Adipocyte (in vitro differentiated cells): Measurements from ENCODE around the gene TIMM21.

Experiments
- DNase-seq: peaks from one replicate; pipeline ENCODE4 v3.0.0-alpha.2; 2015; ENCODE audit warnings: low read depth
- H3K27me3 ChIP-seq: replicated peaks from 2 replicates; pipeline ENCODE4 v1.7.0; 2013; ENCODE audit warnings: mild to moderate bottlenecking, low read length, moderate library complexity; ENCODE audit not compliant: control insufficient read depth, insufficient read depth
- H3K36me3 ChIP-seq: 2 replicates; pipeline ENCODE4 v1.7.0; 2013; ENCODE audit warnings: low read length, mild to moderate bottlenecking, moderate library complexity; ENCODE audit not compliant: control insufficient read depth, insufficient read depth, severe bottlenecking
- H3K4me1 ChIP-seq: 2 replicates; pipeline ENCODE4 v1.7.0; 2013; ENCODE audit warnings: mild to moderate bottlenecking, low read length, moderate library complexity; ENCODE audit not compliant: control insufficient read depth, insufficient read depth
- H3K4me3 ChIP-seq: 2 replicates; pipeline ENCODE4 v1.7.0; 2013; ENCODE audit warnings: mild to moderate bottlenecking, low read length, moderate library complexity
- H3K9ac ChIP-seq: 2 replicates; pipeline ENCODE4 v1.7.0; 2013; ENCODE audit warnings: mild to moderate bottlenecking, low read length, moderate library complexity
- H3K9me3 ChIP-seq: 2 replicates; pipeline ENCODE4 v1.7.0; 2013; ENCODE audit warnings: mild to moderate bottlenecking, low read length, moderate library complexity; ENCODE audit not compliant: control insufficient read depth

Gene TIMM21

GRCh38 chr18:74171910-74172606 lies 23.7 kb downstream of the TIMM21 start:
- no peaks in the 10 kb centered on the region for H3K36me3 ChIP-seq
- no peak overlapping the region for H3K9ac ChIP-seq
- peak overlapping the region; percentile 62 for H3K4me3 ChIP-seq
- no peaks in the 10 kb centered on the region for H3K9me3 ChIP-seq
- DNase-seq, result peak; percentile 19
- H3K4me1 ChIP-seq, result peaks cover 8% of the 10 kb centered on the region
- peaks cover 52% of the 10 kb centered on the region for H3K27me3 ChIP-seq

- DNase-seq, result no peak
- H3K9ac ChIP-seq, result no peak overlapping the region
- H3K36me3 ChIP-seq, result no peaks in the 10 kb centered on the region
- no peaks in the 10 kb centered on the region for H3K9me3 ChIP-seq
- H3K27me3 ChIP-seq, result peaks cover 60% of the 10 kb centered on the region
- peak overlapping the region; percentile 62 for H3K4me3 ChIP-seq
- H3K4me1 ChIP-seq, result peaks cover 8% of the 10 kb centered on the region
Measured at GRCh38 chr18:74172697-74173433, 24.5 kb downstream of the TIMM21 start.

DNA sequence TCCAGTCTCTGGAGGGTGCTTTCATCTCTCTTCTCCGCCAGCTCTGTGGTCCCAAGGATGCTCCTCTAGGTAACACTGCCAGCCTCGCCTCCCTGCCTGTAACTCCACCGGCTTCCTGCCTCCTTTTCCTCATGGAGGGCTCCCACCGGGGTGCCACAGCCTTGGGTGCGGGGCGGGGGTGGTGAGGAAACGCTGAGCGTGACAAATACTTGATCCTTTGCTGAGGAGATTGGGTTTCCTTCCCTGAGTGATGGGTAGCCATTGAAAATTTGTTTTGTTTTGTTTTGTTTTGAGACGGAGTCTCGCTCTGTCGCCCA lies 25.1 kb downstream of the TIMM21 start:
- Histone ChIP-seq H3K27me3 (peaks cover 61% of the 10 kb centered on the region), H3K36me3 (no peaks in the 10 kb centered on the region), H3K4me1 (peaks cover 8% of the 10 kb centered on the region), H3K9ac (no peak overlapping the region), H3K4me3 (no peak overlapping the region), H3K9me3 (no peaks in the 10 kb centered on the region)
- no peak for DNase-seq

DNA sequence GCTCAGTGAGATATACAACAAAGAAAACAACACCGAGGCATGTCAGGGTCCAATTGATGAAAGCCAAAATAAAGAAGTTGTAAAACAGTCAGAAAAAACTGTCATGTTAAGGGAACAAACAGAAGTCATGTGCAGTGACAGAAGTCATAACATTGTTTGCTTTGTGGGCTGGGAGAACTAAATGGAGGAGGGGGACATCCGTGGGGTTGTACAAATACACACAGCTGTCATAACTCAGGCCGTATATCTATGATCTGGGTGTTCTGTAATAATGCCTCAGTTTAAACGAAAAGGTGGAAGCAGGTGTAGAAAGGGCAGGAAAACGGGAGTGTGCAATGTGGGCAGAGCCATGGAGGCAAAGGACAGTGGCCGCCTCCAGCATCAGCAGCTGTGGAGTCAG lies 27.3 kb downstream of the TIMM21 start:
- Histone ChIP-seq H3K36me3 (no peaks in the 10 kb centered on the region), H3K4me3 (no peak overlapping the region), H3K9ac (no peak overlapping the region), H3K27me3 (peaks cover 51% of the 10 kb centered on the region), H3K9me3 (peaks cover 7% of the 10 kb centered on the region), H3K4me1 (peaks cover 8% of the 10 kb centered on the region)
- no peak for DNase-seq

GRCh38 chr18:74178884-74179283 lies 30.6 kb downstream of the TIMM21 start:
- peaks cover 52% of the 10 kb centered on the region for H3K27me3 ChIP-seq
- no peak overlapping the region for H3K9ac ChIP-seq
- H3K9me3 ChIP-seq, result peaks cover 7% of the 10 kb centered on the region
- H3K36me3 ChIP-seq, result no peaks in the 10 kb centered on the region
- no peak overlapping the region for H3K4me3 ChIP-seq
- no peaks in the 10 kb centered on the region for H3K4me1 ChIP-seq
- no peak for DNase-seq

GRCh38 chr18:74179623-74180199 lies 31.4 kb downstream of the TIMM21 start:
- H3K9ac ChIP-seq, result no peak overlapping the region
- no peak for DNase-seq
- no peak overlapping the region for H3K4me3 ChIP-seq
- no peaks in the 10 kb centered on the region for H3K36me3 ChIP-seq
- H3K27me3 ChIP-seq, result peaks cover 60% of the 10 kb centered on the region
- no peaks in the 10 kb centered on the region for H3K4me1 ChIP-seq
- H3K9me3 ChIP-seq, result peaks cover 7% of the 10 kb centered on the region

DNA sequence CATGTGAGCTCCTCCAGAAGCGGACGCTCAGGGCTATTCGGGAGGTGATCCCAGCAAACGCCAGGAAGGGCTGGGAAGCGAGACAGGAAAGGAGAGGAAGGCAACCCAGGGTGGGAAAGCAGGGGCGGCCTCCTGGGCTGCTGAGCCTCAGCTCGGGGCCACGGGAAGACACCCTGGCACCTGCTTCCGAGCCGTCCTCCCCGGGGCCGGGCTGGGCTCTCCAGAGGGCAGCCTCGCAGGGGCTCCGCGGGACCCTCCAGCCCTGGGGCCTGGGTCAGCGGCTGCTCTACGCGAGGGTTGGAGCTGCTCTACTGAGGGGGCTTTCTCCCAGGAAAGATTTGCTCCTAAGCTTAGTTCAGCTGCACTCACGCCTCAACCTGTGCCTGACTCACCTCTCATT lies 34.0 kb downstream of the TIMM21 start:
- Histone ChIP-seq H3K9me3 (peaks cover 7% of the 10 kb centered on the region), H3K27me3 (peaks cover 50% of the 10 kb centered on the region), H3K36me3 (no peaks in the 10 kb centered on the region), H3K9ac (no peak overlapping the region), H3K4me1 (no peaks in the 10 kb centered on the region), H3K4me3 (no peak overlapping the region)
- no peak for DNase-seq

GRCh38 chr18:74183130-74183529 lies 34.8 kb downstream of the TIMM21 start:
- H3K4me1 ChIP-seq, result no peaks in the 10 kb centered on the region
- DNase-seq, result no peak
- peaks cover 7% of the 10 kb centered on the region for H3K9me3 ChIP-seq
- H3K4me3 ChIP-seq, result no peak overlapping the region
- H3K9ac ChIP-seq, result no peak overlapping the region
- H3K27me3 ChIP-seq, result peaks cover 49% of the 10 kb centered on the region
- no peaks in the 10 kb centered on the region for H3K36me3 ChIP-seq

GRCh38 chr18:74184875-74185274 lies 36.6 kb downstream of the TIMM21 start:
- Histone ChIP-seq H3K4me1 (peaks cover 10% of the 10 kb centered on the region), H3K9me3 (peaks cover 7% of the 10 kb centered on the region), H3K4me3 (no peak overlapping the region), H3K36me3 (no peaks in the 10 kb centered on the region), H3K27me3 (peaks cover 53% of the 10 kb centered on the region), H3K9ac (no peak overlapping the region)
- DNase-seq, result no peak

DNA sequence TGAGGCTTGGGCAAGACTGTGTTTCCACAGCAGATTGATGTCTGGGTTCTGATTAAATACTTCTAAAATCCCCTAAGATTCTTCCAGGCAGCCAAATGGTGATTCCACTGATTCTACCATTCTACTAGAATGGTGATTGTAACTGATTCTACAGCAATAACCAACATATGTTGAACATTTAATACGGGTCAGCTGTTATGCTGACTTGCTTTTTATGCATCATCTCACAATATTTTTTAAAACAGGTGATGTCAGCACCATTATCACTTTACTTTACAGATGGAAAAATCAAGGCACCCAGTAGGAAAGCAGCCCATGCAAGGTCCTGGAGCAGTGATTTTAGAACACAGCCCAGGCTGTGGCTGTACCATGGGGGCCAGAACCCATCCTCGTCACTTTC lies 37.5 kb downstream of the TIMM21 start:
- Histone ChIP-seq H3K36me3 (no peaks in the 10 kb centered on the region), H3K4me1 (peaks cover 18% of the 10 kb centered on the region), H3K9ac (no peak overlapping the region), H3K4me3 (no peak overlapping the region), H3K27me3 (peaks cover 45% of the 10 kb centered on the region), H3K9me3 (no peaks in the 10 kb centered on the region)
- no peak for DNase-seq

DNA sequence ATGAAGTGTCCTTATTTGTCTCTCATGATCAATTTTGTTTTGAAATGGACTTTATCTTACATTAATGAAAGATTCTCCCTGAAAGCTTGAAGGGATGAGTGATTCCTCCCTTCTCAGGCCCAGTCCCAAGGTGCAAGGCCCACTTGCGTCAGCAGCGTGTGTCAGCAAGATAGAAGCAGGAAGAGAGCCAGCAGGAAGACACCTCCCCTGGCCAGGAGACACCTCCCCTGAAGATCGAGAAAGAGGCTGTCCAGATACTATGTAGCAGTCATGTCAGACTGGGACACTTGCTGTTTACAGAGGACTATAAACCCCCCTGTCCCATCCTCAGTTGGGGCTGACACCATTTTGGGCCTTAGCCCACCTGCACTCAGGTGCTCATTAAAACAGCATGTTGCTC lies 38.3 kb downstream of the TIMM21 start:
- Histone ChIP-seq H3K9me3 (no peaks in the 10 kb centered on the region), H3K4me1 (peaks cover 18% of the 10 kb centered on the region), H3K36me3 (no peaks in the 10 kb centered on the region), H3K27me3 (peaks cover 45% of the 10 kb centered on the region), H3K9ac (no peak overlapping the region), H3K4me3 (no peak overlapping the region)
- DNase-seq, result no peak
